ENCODE data around the gene SLC22A31. TPM values are rescaled to one million over a fixed set of nuclear protein-coding genes. Genes with fewer than 3 reads are reported as not detected.

Gene SLC22A31
- total RNA-seq, 5 donors from 2014 or later (not counting 1 experiment from before 2014, with no cell fraction given) = 0.49 to 2.7 (median 1.3) TPM

DNA sequence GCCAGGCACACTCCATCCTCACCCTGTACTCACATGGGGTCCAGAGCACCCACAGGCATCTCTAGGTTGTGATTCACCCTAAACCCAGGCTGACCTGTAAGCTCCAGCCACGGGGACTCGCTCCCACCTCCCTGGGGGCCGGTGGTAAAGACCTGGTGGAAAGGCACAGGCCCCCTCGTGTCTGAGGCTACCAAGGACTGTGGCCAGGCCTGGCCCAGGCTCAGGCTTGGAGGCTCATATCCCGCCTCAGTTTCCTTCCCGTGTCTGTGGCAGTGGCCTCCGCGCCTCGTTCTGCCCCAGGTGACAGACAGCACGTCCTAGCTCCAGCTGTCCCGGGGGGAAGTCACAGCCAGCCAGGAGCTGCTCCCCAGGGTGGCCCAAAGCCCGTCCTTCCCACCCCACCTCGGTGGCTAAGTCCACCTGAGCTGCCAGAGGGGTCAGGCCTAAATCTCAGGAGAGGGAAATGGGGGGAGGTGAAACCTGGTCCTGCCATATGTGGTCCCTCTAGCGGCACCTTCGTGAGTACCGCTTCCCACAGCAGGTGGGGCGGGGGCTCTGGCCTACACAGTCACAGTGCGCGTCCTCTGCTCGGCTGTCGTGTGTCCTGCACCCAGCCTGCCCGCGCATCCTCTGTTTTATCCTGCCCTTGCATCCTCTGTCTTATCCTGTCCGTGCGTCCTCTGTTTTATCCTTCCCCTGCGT, 16.2 kb downstream of the SLC22A31 start:
- H3K27ac Mint-ChIP-seq = no peak overlapping the region
- H3K4me3 ChIP-seq (ENCODE audit: control insufficient read depth in 1 of 2, extremely low read depth in 1 of 2, low read length in 1 of 2) = no peak overlapping the region

DNA sequence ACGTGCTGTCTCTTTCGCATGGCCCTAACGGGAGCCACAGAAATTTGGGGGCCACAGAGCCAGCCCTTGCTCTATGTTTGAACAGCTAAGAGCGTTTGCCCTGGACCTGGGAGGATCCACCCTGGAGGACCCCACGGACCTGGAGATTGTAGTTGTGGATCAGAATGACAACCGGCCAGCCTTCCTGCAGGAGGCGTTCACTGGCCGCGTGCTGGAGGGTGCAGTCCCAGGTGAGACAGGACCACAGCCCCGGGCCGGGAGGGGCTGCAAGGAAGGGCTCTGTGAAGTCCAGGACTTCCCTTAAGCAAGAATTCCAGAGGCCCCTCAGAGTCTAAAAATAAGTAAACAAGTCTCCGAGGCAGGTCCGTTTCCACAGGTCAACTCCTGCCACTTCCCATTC, 16.9 kb downstream of the SLC22A31 start:
- H3K27me3 ChIP-seq (replicated peaks in 1 of 2; ENCODE audit: control insufficient read depth in 2 of 2, extremely low read depth in 1 of 2, insufficient read depth in 2 of 2, low read length in 1 of 2) = peaks cover 0 to 19% of the 10 kb centered on the region in 2 experiments
- peaks cover 6 to 11% (median 9%) of the 10 kb centered on the region in 3 donors for H3K4me1 Mint-ChIP-seq
- H3K9me3 Mint-ChIP-seq = no peaks in the 10 kb centered on the region
- no peaks in the 10 kb centered on the region for H3K36me3 ChIP-seq (ENCODE audit: control insufficient read depth in 2 of 2, extremely low read depth in 1 of 2, insufficient read depth in 1 of 2, low read length in 1 of 2)
- ChIA-PET CTCF (no interaction called here), POLR2A (no interaction called here)
- H3K4me1 ChIP-seq (ENCODE audit: control insufficient read depth in 1 of 2, extremely low read depth in 1 of 2, insufficient read depth in 2 of 2, low read length in 2 of 2) = peaks cover 0 to 8% of the 10 kb centered on the region in 2 experiments
- no peak overlapping the region for H3K27ac Mint-ChIP-seq
- 80% methylated on average over 11 of the region's 13 CpGs for WGBS (ENCODE audit: insufficient coverage)
- H3K4me3 ChIP-seq (ENCODE audit: control insufficient read depth in 1 of 2, extremely low read depth in 1 of 2, low read length in 1 of 2) = no peak overlapping the region
- H3K9me3 ChIP-seq = no peaks in the 10 kb centered on the region
- DNase-seq = no peak
- ATAC-seq (replicated peaks in 1 of 4) = no peak
- no peak overlapping the region for H3K4me3 Mint-ChIP-seq
- no peaks in the 10 kb centered on the region for H3K27me3 Mint-ChIP-seq
- H3K36me3 Mint-ChIP-seq = no peaks in the 10 kb centered on the region
- H3K27ac ChIP-seq (ENCODE audit: low read length) = no peak overlapping the region

More for the DNA sequence above, 16.2 kb downstream of the SLC22A31 start:
- DNase-seq (no peak), ATAC-seq (replicated peaks in 1 of 4) (no peak)
- no peaks in the 10 kb centered on the region for H3K36me3 ChIP-seq (ENCODE audit: control insufficient read depth in 2 of 2, extremely low read depth in 1 of 2, insufficient read depth in 1 of 2, low read length in 1 of 2)
- Mint-ChIP-seq H3K4me1 (peaks cover 6 to 11% (median 9%) of the 10 kb centered on the region in 3 donors), H3K4me3 (no peak overlapping the region), H3K27me3 (no peaks in the 10 kb centered on the region), H3K9me3 (no peaks in the 10 kb centered on the region), H3K36me3 (no peaks in the 10 kb centered on the region)
- no peaks in the 10 kb centered on the region for H3K9me3 ChIP-seq
- H3K4me1 ChIP-seq (ENCODE audit: control insufficient read depth in 1 of 2, extremely low read depth in 1 of 2, insufficient read depth in 2 of 2, low read length in 2 of 2) = peaks cover 0 to 8% of the 10 kb centered on the region in 2 experiments
- H3K27me3 ChIP-seq (replicated peaks in 1 of 2; ENCODE audit: control insufficient read depth in 2 of 2, extremely low read depth in 1 of 2, insufficient read depth in 2 of 2, low read length in 1 of 2) = peaks cover 0 to 13% of the 10 kb centered on the region in 2 experiments
- ChIA-PET CTCF (interaction anchor here in 1 of 2 donors (0.5 kb wide), 1 partner anchor 345 kb away, joined by 3 read pairs; no protein-coding TSS in a partner anchor), POLR2A (no interaction called here)
- WGBS (ENCODE audit: insufficient coverage) = 83% methylated on average over 22 of the region's 26 CpGs
- no peak overlapping the region for H3K27ac ChIP-seq (ENCODE audit: low read length)

GRCh38 chr16:89179656-89180315, 20.6 kb downstream of the SLC22A31 start:
- 87% methylated on average over 12 of the region's 25 CpGs for WGBS (ENCODE audit: insufficient coverage)
- Mint-ChIP-seq H3K36me3 (no peaks in the 10 kb centered on the region), H3K27ac (no peak overlapping the region), H3K9me3 (no peaks in the 10 kb centered on the region), H3K27me3 (no peaks in the 10 kb centered on the region), H3K4me3 (no peak overlapping the region), H3K4me1 (peaks cover 6 to 11% (median 9%) of the 10 kb centered on the region in 3 donors)
- no peak overlapping the region for H3K27ac ChIP-seq (ENCODE audit: low read length)
- peaks cover 0 to 20% of the 10 kb centered on the region in 2 experiments for H3K27me3 ChIP-seq (replicated peaks in 1 of 2; ENCODE audit: control insufficient read depth in 2 of 2, extremely low read depth in 1 of 2, insufficient read depth in 2 of 2, low read length in 1 of 2)
- ATAC-seq (replicated peaks in 1 of 4) = no peak
- CTCF ChIA-PET = no interaction called here
- no peaks in the 10 kb centered on the region for H3K36me3 ChIP-seq (ENCODE audit: control insufficient read depth in 2 of 2, extremely low read depth in 1 of 2, insufficient read depth in 1 of 2, low read length in 1 of 2)
- H3K9me3 ChIP-seq = no peaks in the 10 kb centered on the region
- POLR2A ChIA-PET = no interaction called here
- DNase-seq = no peak
- H3K4me1 ChIP-seq (ENCODE audit: control insufficient read depth in 1 of 2, extremely low read depth in 1 of 2, insufficient read depth in 2 of 2, low read length in 2 of 2) = peaks cover 0 to 8% of the 10 kb centered on the region in 2 experiments
- no peak overlapping the region for H3K4me3 ChIP-seq (ENCODE audit: control insufficient read depth in 1 of 2, extremely low read depth in 1 of 2, low read length in 1 of 2)

- CTCF ChIA-PET = no interaction called here
- DNase-seq (no peak), ATAC-seq (replicated peaks in 1 of 4) (no peak)
- H3K9me3 ChIP-seq = no peaks in the 10 kb centered on the region
- H3K27me3 Mint-ChIP-seq = no peaks in the 10 kb centered on the region
- POLR2A ChIA-PET = no interaction called here
- H3K4me3 ChIP-seq (ENCODE audit: control insufficient read depth in 1 of 2, extremely low read depth in 1 of 2, low read length in 1 of 2) = no peak overlapping the region
- no peak overlapping the region for H3K27ac Mint-ChIP-seq
- no peak overlapping the region for H3K4me3 Mint-ChIP-seq
- H3K36me3 ChIP-seq (ENCODE audit: control insufficient read depth in 2 of 2, extremely low read depth in 1 of 2, insufficient read depth in 1 of 2, low read length in 1 of 2) = no peaks in the 10 kb centered on the region
- no peaks in the 10 kb centered on the region for H3K9me3 Mint-ChIP-seq
- H3K4me1 ChIP-seq (ENCODE audit: control insufficient read depth in 1 of 2, extremely low read depth in 1 of 2, insufficient read depth in 2 of 2, low read length in 2 of 2) = peaks cover 0 to 8% of the 10 kb centered on the region in 2 experiments
- H3K36me3 Mint-ChIP-seq = no peaks in the 10 kb centered on the region
- peaks cover 0 to 18% of the 10 kb centered on the region in 2 experiments for H3K27me3 ChIP-seq (replicated peaks in 1 of 2; ENCODE audit: control insufficient read depth in 2 of 2, extremely low read depth in 1 of 2, insufficient read depth in 2 of 2, low read length in 1 of 2)
- no peak overlapping the region for H3K27ac ChIP-seq (ENCODE audit: low read length)
- WGBS (ENCODE audit: insufficient coverage) = 83% methylated on average over 12 of the region's 19 CpGs
- peaks cover 6 to 11% (median 9%) of the 10 kb centered on the region in 3 donors for H3K4me1 Mint-ChIP-seq
Measured at GRCh38 chr16:89179148-89179484, 21.2 kb downstream of the SLC22A31 start.

- ATAC-seq (replicated peaks in 1 of 4) = no peak
Measured at GRCh38 chr16:89178453-89179147, 21.7 kb downstream of the SLC22A31 start.

DNA sequence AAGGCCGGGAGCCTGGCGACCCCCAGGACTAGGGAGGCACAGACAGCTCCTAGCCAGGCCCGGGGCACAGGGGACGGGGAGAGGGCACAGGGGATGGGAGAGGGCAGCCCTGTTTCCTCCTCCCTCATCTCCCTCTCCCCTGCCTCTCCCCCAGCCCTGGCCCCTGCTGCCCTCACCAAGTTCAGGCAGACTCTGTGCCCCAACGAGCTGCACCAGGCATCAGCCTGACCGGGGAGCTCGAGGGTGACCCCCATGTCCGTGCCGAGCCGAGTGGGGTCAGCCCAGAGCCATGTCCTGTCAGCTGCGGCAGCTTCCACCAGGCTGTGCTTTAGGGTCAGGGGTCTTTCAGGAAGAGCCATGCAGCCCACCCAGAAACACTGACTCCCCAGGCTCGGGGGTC, 22.8 kb downstream of the SLC22A31 start:
- no peaks in the 10 kb centered on the region for H3K9me3 Mint-ChIP-seq
- POLR2A ChIA-PET = no interaction called here

More at GRCh38 chr16:89178453-89179147, 21.7 kb downstream of the SLC22A31 start:
- H3K27ac ChIP-seq (ENCODE audit: low read length) = no peak overlapping the region
- H3K36me3 Mint-ChIP-seq = no peaks in the 10 kb centered on the region
- H3K4me3 Mint-ChIP-seq = no peak overlapping the region
- no peak for DNase-seq
- H3K27me3 Mint-ChIP-seq = no peaks in the 10 kb centered on the region
- H3K4me1 Mint-ChIP-seq = peaks cover 6 to 11% (median 9%) of the 10 kb centered on the region in 3 donors
- CTCF ChIA-PET = no interaction called here
- POLR2A ChIA-PET = no interaction called here
- peaks cover 0 to 8% of the 10 kb centered on the region in 2 experiments for H3K4me1 ChIP-seq (ENCODE audit: control insufficient read depth in 1 of 2, extremely low read depth in 1 of 2, insufficient read depth in 2 of 2, low read length in 2 of 2)
- peaks cover 0 to 18% of the 10 kb centered on the region in 2 experiments for H3K27me3 ChIP-seq (replicated peaks in 1 of 2; ENCODE audit: control insufficient read depth in 2 of 2, extremely low read depth in 1 of 2, insufficient read depth in 2 of 2, low read length in 1 of 2)
- no peak overlapping the region for H3K4me3 ChIP-seq (ENCODE audit: control insufficient read depth in 1 of 2, extremely low read depth in 1 of 2, low read length in 1 of 2)
- no peak overlapping the region for H3K27ac Mint-ChIP-seq
- no peaks in the 10 kb centered on the region for H3K9me3 Mint-ChIP-seq
- 85% methylated on average over 24 of the region's 24 CpGs for WGBS (ENCODE audit: insufficient coverage)
- H3K36me3 ChIP-seq (ENCODE audit: control insufficient read depth in 2 of 2, extremely low read depth in 1 of 2, insufficient read depth in 1 of 2, low read length in 1 of 2) = no peaks in the 10 kb centered on the region
- no peaks in the 10 kb centered on the region for H3K9me3 ChIP-seq

More for the DNA sequence above, 22.8 kb downstream of the SLC22A31 start:
- Histone ChIP-seq H3K27me3 (replicated peaks in 1 of 2; ENCODE audit: control insufficient read depth in 2 of 2, extremely low read depth in 1 of 2, insufficient read depth in 2 of 2, low read length in 1 of 2) (peaks cover 0 to 18% of the 10 kb centered on the region in 2 experiments), H3K9me3 (no peaks in the 10 kb centered on the region), H3K4me3 (ENCODE audit: control insufficient read depth in 1 of 2, extremely low read depth in 1 of 2, low read length in 1 of 2) (no peak overlapping the region), H3K4me1 (ENCODE audit: control insufficient read depth in 1 of 2, extremely low read depth in 1 of 2, insufficient read depth in 2 of 2, low read length in 2 of 2) (peaks cover 0 to 8% of the 10 kb centered on the region in 2 experiments), H3K36me3 (ENCODE audit: control insufficient read depth in 2 of 2, extremely low read depth in 1 of 2, insufficient read depth in 1 of 2, low read length in 1 of 2) (no peaks in the 10 kb centered on the region), H3K27ac (ENCODE audit: low read length) (no peak overlapping the region)
- ATAC-seq (replicated peaks in 1 of 4) = no peak
- WGBS (ENCODE audit: insufficient coverage) = 79% methylated on average over 8 of the region's 12 CpGs
- peaks cover 4 to 11% (median 7%) of the 10 kb centered on the region in 3 donors for H3K4me1 Mint-ChIP-seq
- CTCF ChIA-PET = no interaction called here
- H3K4me3 Mint-ChIP-seq = no peak overlapping the region
- DNase-seq = no peak
- no peaks in the 10 kb centered on the region for H3K36me3 Mint-ChIP-seq
- H3K27ac Mint-ChIP-seq = no peak overlapping the region
- H3K27me3 Mint-ChIP-seq = no peaks in the 10 kb centered on the region
